Measurements from ENCODE around the gene MEGF11.
"Not testable (repeated sequence)": the region's sequence is repeated elsewhere in the genome, so short reads cannot be mapped to it uniquely, and the experiment has no call there.

MEGF11 gene

DNA sequence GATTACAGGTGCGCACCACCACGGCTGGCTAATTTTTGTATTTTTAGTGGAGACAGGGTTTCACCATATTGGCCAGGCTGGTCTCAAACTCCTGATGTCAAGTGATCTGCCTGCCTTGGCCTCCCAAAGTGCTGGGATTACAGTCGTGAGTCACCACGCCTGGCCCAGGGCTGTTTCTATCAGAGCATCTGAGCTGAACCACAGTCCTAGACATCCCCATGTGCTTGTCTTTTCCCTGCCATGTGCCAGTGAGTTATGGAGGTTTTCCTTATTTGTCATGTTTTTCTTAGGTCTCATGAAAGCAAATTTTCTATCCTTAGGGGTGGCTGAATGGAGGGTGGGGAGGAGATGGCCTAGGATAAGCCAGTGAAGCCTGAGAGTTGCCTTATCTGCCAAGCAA, 250.4 kb downstream of the MEGF11 start:
- CTCF ChIA-PET = interaction anchor here (0.6 kb wide), 1 partner anchor 602 kb away, joined by 3 read pairs; no protein-coding TSS in a partner anchor
- POLR2A ChIA-PET; H3K4me1 ChIP-seq (ENCODE audit: control insufficient read depth, insufficient read depth, low read length); H3K9me3 ChIP-seq (ENCODE audit: control insufficient read depth, insufficient read depth, low read depth, low read length); H3K4me3 ChIP-seq (ENCODE audit: low read depth, low read length); H3K27ac ChIP-seq (ENCODE audit: extremely low read depth, low read depth, low read length); H3K36me3 ChIP-seq (ENCODE audit: control insufficient read depth in 2 of 2, insufficient read depth in 1 of 2, low read length in 2 of 2): not testable (repeated sequence)
- TF ChIP-seq, protein P1, sequence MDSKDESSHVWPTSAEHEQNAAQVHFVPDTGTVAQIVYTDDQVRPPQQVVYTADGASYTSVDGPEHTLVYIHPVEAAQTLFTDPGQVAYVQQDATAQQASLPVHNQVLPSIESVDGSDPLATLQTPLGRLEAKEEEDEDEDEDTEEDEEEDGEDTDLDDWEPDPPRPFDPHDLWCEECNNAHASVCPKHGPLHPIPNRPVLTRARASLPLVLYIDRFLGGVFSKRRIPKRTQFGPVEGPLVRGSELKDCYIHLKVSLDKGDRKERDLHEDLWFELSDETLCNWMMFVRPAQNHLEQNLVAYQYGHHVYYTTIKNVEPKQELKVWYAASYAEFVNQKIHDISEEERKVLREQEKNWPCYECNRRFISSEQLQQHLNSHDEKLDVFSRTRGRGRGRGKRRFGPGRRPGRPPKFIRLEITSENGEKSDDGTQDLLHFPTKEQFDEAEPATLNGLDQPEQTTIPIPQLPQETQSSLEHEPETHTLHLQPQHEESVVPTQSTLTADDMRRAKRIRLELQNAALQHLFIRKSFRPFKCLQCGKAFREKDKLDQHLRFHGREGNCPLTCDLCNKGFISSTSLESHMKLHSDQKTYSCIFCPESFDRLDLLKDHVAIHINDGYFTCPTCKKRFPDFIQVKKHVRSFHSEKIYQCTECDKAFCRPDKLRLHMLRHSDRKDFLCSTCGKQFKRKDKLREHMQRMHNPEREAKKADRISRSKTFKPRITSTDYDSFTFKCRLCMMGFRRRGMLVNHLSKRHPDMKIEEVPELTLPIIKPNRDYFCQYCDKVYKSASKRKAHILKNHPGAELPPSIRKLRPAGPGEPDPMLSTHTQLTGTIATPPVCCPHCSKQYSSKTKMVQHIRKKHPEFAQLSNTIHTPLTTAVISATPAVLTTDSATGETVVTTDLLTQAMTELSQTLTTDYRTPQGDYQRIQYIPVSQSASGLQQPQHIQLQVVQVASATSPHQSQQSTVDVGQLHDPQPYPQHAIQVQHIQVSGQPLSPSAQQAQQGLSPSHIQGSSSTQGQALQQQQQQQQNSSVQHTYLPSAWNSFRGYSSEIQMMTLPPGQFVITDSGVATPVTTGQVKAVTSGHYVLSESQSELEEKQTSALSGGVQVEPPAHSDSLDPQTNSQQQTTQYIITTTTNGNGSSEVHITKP (tag by site-specific recombination; IDR thresholded peaks at IDR 0.05) = peak; percentile 83; the same call in 1 of the 2 replicates

DNA sequence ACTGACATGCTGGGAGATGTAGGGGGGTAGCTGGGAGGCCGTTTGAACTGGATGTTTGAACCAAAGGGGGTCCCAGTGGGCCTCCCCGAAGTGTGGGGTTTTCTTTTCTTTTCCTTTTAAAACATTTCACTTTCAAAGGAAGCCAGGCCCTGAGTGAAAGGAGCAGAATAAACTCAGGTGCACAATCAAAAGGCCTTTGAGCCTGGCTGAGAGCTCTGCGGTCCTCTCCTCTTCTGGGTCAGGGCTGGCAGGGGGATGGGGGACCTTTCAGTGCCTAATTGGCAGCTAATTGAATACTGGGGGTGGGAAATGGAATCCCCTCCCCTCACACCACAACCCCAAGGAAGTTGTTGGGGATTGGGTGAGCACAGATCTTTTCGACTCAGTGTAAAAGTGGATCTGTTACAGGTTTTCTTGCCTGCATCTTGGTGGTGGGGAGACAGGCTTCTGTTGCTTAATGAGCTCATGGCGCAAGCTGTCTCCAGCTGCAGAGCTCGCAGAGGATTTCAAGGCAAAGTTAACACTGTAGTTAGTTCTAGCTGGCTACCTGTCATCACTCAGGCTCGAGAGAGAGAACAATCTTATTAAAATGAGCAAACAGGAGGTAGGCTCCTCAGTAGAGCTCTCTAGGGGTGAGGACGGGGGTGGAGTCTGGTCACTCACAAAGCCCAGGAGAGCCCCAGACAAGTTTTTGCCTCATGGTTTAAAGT, 251.7 kb downstream of the MEGF11 start:
- Histone ChIP-seq H3K4me3 (ENCODE audit: low read depth, low read length) (no peak overlapping the region), H3K27ac (ENCODE audit: extremely low read depth, low read depth, low read length) (no peak overlapping the region), H3K9me3 (ENCODE audit: control insufficient read depth, insufficient read depth, low read depth, low read length) (no peaks in the 10 kb centered on the region), H3K4me1 (ENCODE audit: control insufficient read depth, insufficient read depth, low read length) (no peaks in the 10 kb centered on the region), H3K36me3 (ENCODE audit: control insufficient read depth in 2 of 2, insufficient read depth in 1 of 2, low read length in 2 of 2) (no peaks in the 10 kb centered on the region)
- ChIA-PET CTCF (no interaction called here), POLR2A (no interaction called here)
- TF ChIP-seq, protein P2, sequence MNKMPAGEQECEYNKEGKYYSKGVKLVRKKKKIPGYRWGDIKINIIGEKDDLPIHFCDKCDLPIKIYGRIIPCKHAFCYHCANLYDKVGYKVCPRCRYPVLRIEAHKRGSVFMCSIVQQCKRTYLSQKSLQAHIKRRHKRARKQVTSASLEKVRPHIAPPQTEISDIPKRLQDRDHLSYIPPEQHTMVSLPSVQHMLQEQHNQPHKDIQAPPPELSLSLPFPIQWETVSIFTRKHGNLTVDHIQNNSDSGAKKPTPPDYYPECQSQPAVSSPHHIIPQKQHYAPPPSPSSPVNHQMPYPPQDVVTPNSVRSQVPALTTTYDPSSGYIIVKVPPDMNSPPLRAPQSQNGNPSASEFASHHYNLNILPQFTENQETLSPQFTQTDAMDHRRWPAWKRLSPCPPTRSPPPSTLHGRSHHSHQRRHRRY (tag by site-specific recombination; IDR thresholded peaks at IDR 0.05) = no peak
- TF ChIP-seq SP2 (tag by site-specific recombination; IDR thresholded peaks at IDR 0.05) = no peak
- TF ChIP-seq ZNF248 (tag by site-specific recombination; IDR thresholded peaks at IDR 0.05) = no peak
- no peak for TF ChIP-seq ZBTB20 (tag by site-specific recombination; IDR thresholded peaks at IDR 0.05)
- TF ChIP-seq ZNF549 (tag by site-specific recombination; IDR thresholded peaks at IDR 0.05) = no peak
- no peak for TF ChIP-seq ZNF514 (tag by site-specific recombination; IDR thresholded peaks at IDR 0.05)
- TF ChIP-seq, protein P3, sequence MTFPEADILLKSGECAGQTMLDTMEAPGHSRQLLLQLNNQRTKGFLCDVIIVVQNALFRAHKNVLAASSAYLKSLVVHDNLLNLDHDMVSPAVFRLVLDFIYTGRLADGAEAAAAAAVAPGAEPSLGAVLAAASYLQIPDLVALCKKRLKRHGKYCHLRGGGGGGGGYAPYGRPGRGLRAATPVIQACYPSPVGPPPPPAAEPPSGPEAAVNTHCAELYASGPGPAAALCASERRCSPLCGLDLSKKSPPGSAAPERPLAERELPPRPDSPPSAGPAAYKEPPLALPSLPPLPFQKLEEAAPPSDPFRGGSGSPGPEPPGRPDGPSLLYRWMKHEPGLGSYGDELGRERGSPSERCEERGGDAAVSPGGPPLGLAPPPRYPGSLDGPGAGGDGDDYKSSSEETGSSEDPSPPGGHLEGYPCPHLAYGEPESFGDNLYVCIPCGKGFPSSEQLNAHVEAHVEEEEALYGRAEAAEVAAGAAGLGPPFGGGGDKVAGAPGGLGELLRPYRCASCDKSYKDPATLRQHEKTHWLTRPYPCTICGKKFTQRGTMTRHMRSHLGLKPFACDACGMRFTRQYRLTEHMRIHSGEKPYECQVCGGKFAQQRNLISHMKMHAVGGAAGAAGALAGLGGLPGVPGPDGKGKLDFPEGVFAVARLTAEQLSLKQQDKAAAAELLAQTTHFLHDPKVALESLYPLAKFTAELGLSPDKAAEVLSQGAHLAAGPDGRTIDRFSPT (tag by site-specific recombination; IDR thresholded peaks at IDR 0.05) = no peak
- no peak for TF ChIP-seq ZNF561 (tag by site-specific recombination; IDR thresholded peaks at IDR 0.05; ENCODE audit: borderline replicate concordance)
- no peak for TF ChIP-seq ZNF600 (tag by site-specific recombination; IDR thresholded peaks at IDR 0.05)
- TF ChIP-seq ZNF660 (tag by site-specific recombination; IDR thresholded peaks at IDR 0.05) = no peak
- no peak for TF ChIP-seq SP3 (tag by site-specific recombination; IDR thresholded peaks at IDR 0.05)

DNA sequence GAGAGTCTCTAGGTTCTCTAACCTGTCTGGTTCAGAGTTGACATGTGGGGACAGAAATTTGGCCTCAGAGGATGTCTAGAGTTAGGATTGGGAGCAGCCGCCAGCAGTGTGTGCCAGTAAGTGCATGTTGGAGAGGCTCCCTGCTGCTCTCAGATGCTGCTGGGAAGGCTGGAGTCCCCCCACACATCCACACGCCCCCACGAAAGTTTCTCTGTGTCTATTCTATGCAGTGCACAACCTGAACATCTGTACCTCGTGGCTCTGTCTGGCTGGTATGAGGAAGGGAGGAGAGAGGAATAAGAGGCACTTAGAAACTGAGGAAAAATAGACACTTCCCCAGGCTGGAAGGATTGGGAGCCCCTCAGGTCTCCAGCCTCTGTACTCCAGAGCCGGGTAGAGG, 252.5 kb downstream of the MEGF11 start:
- CTCF ChIA-PET = interaction anchor here (0.6 kb wide), 1 partner anchor 361 kb away, joined by 4 read pairs; no protein-coding TSS in a partner anchor

More for the DNA sequence above, 252.5 kb downstream of the MEGF11 start:
- TF ChIP-seq ZFHX2 (tag by site-specific recombination; conservative IDR thresholded peaks at IDR 0.05) = peak; percentile 68
- TF ChIP-seq ZNF785 (tag by site-specific recombination; IDR thresholded peaks at IDR 0.05) = no peak
- TF ChIP-seq EGR2 (tag by site-specific recombination; IDR thresholded peaks at IDR 0.05; ENCODE audit: low read depth) = peak; percentile 54
- Histone ChIP-seq H3K36me3 (ENCODE audit: control insufficient read depth in 2 of 2, insufficient read depth in 1 of 2, low read length in 2 of 2) (no peaks in the 10 kb centered on the region), H3K27ac (ENCODE audit: extremely low read depth, low read depth, low read length) (no peak overlapping the region), H3K4me3 (ENCODE audit: low read depth, low read length) (no peak overlapping the region), H3K4me1 (ENCODE audit: control insufficient read depth, insufficient read depth, low read length) (no peaks in the 10 kb centered on the region), H3K9me3 (ENCODE audit: control insufficient read depth, insufficient read depth, low read depth, low read length) (no peaks in the 10 kb centered on the region)
- POLR2A ChIA-PET = interaction anchor here (0.6 kb wide), 1 partner anchor 39 kb away, joined by 3 read pairs; no protein-coding TSS in a partner anchor
